Osteoblast (primary cell): Measurements from ENCODE around the gene NEDD4L. TPM values are rescaled to one million over a fixed set of nuclear protein-coding genes. Genes with fewer than 3 reads are reported as not detected.

Experiments
- DNase-seq: peaks from one replicate; pipeline ENCODE4 v3.0.0; 2011; ENCODE audit warnings: low spot score, mixed read lengths; ENCODE audit not compliant: insufficient read length; ENCODE audit errors: missing footprints
- H2AFZ ChIP-seq: 2 replicates; pipeline ENCODE4 v1.6.0; 2011; ENCODE audit warnings: mild to moderate bottlenecking, low read length
- H3K27ac ChIP-seq: 2 replicates; pipeline ENCODE4 v1.5.1; 2011; ENCODE audit warnings: mild to moderate bottlenecking, low read depth, low read length, moderate library complexity
- H3K27me3 ChIP-seq: 2 replicates; pipeline ENCODE4 v1.6.0; 2012; ENCODE audit warnings: mild to moderate bottlenecking, control low read depth, inconsistent platforms, low read length, moderate library complexity; ENCODE audit not compliant: insufficient read depth
- H3K36me3 ChIP-seq: 2 replicates; pipeline ENCODE4 v1.5.1; 2011; ENCODE audit warnings: mild to moderate bottlenecking, low read length, control low read depth, moderate library complexity; ENCODE audit not compliant: insufficient read depth
- H3K4me1 ChIP-seq: 2 replicates; pipeline ENCODE4 v1.5.1; 2011; ENCODE audit warnings: mild to moderate bottlenecking, low read length, control low read depth, moderate library complexity; ENCODE audit not compliant: insufficient read depth
- H3K4me2 ChIP-seq: 2 replicates; pipeline ENCODE4 v1.6.0; 2011; ENCODE audit warnings: mild to moderate bottlenecking, low read length; ENCODE audit not compliant: insufficient read depth
- H3K4me3 ChIP-seq: fragments of 200-600 bp; sonication (generic); 3 replicates; pipeline ENCODE4 v1.5.1; 2012; ENCODE audit warnings: mild to moderate bottlenecking, low read length, inconsistent platforms; ENCODE audit not compliant: insufficient read depth
- H3K79me2 ChIP-seq: 2 replicates; pipeline ENCODE4 v1.6.0; 2012; ENCODE audit warnings: mild to moderate bottlenecking, low read length, control low read depth, inconsistent platforms; ENCODE audit not compliant: insufficient read depth
- H3K9me3 ChIP-seq: 2 replicates; pipeline ENCODE4 v1.5.1; 2011; ENCODE audit warnings: low read depth, low read length, control low read depth
- H4K20me1 ChIP-seq: 2 replicates; pipeline ENCODE4 v1.6.0; 2012; ENCODE audit warnings: mild to moderate bottlenecking, low read length, control low read depth; ENCODE audit not compliant: insufficient read depth
- CTCF ChIP-seq: IDR thresholded peaks from 2 replicates; pipeline ENCODE4 v1.5.1; 2011; ENCODE audit warnings: mild to moderate bottlenecking, low read depth, low read length, moderate library complexity; ENCODE audit errors: extremely low read depth
- total RNA-seq: library from RNA; depleted of rRNA; stranded (reverse); fragments of >200 nt; gene quantifications from 2 replicates; pipeline ENCODE4 v1.2.3, GENCODE V29; 2012

NEDD4L gene
- total RNA-seq, 1 donor: 30.0 TPM

GRCh38 chr18:58096658-58097057, 52.6 kb downstream of the NEDD4L start:
- H3K27me3 ChIP-seq: peaks cover 6% of the 10 kb centered on the region
- no peaks in the 10 kb centered on the region for H3K36me3 ChIP-seq
- no peak for DNase-seq
- H3K27ac ChIP-seq: no peak overlapping the region
- H3K4me1 ChIP-seq: no peaks in the 10 kb centered on the region
- TF ChIP-seq CTCF: no peak
- no peak overlapping the region for H2AFZ ChIP-seq
- no peaks in the 10 kb centered on the region for H3K9me3 ChIP-seq
- H3K4me2 ChIP-seq: no peak overlapping the region
- H4K20me1 ChIP-seq: no peaks in the 10 kb centered on the region
- H3K79me2 ChIP-seq: no peaks in the 10 kb centered on the region
- H3K4me3 ChIP-seq: no peak overlapping the region

GRCh38 chr18:58097121-58097906, 53.3 kb downstream of the NEDD4L start:
- DNase-seq: no peak
- no peak overlapping the region for H3K27ac ChIP-seq
- H4K20me1 ChIP-seq: no peaks in the 10 kb centered on the region
- H3K4me3 ChIP-seq: no peak overlapping the region
- no peaks in the 10 kb centered on the region for H3K4me1 ChIP-seq
- no peaks in the 10 kb centered on the region for H3K36me3 ChIP-seq
- no peak for TF ChIP-seq CTCF
- H2AFZ ChIP-seq: no peak overlapping the region
- H3K79me2 ChIP-seq: no peaks in the 10 kb centered on the region
- H3K4me2 ChIP-seq: no peak overlapping the region
- no peaks in the 10 kb centered on the region for H3K9me3 ChIP-seq
- H3K27me3 ChIP-seq: peaks cover 6% of the 10 kb centered on the region

- Histone ChIP-seq H3K4me2 (no peak overlapping the region), H3K79me2 (no peaks in the 10 kb centered on the region), H2AFZ (no peak overlapping the region), H3K4me3 (no peak overlapping the region), H4K20me1 (no peaks in the 10 kb centered on the region), H3K27me3 (peaks cover 6% of the 10 kb centered on the region), H3K4me1 (no peaks in the 10 kb centered on the region), H3K27ac (no peak overlapping the region), H3K36me3 (no peaks in the 10 kb centered on the region), H3K9me3 (no peaks in the 10 kb centered on the region)
- no peak for DNase-seq
- TF ChIP-seq CTCF: no peak
Observed at GRCh38 chr18:58097907-58098166, 53.8 kb downstream of the NEDD4L start.

GRCh38 chr18:58098706-58099105, 54.7 kb downstream of the NEDD4L start:
- H3K79me2 ChIP-seq: no peaks in the 10 kb centered on the region
- no peaks in the 10 kb centered on the region for H3K36me3 ChIP-seq
- H3K4me3 ChIP-seq: no peak overlapping the region
- no peak for DNase-seq
- H3K27me3 ChIP-seq: peaks cover 3% of the 10 kb centered on the region
- no peaks in the 10 kb centered on the region for H4K20me1 ChIP-seq
- H2AFZ ChIP-seq: no peak overlapping the region
- H3K4me1 ChIP-seq: no peaks in the 10 kb centered on the region
- no peaks in the 10 kb centered on the region for H3K9me3 ChIP-seq
- H3K4me2 ChIP-seq: no peak overlapping the region
- no peak for TF ChIP-seq CTCF
- H3K27ac ChIP-seq: no peak overlapping the region
